Nephron progenitor cell (in vitro differentiated cells): Measurements from ENCODE around the gene KBTBD7.

Experiments
- DNase-seq: peaks from one replicate; pipeline ENCODE4 v3.0.0; 2021
- H3K27ac Mint-ChIP-seq: 2 replicates; pipeline ENCODE4 v1.8.0; 2021; ENCODE audit warnings: mild to moderate bottlenecking, moderate library complexity, mixed read lengths
- H3K27me3 Mint-ChIP-seq: 2 replicates; pipeline ENCODE4 v1.8.0; 2021; ENCODE audit warnings: mild to moderate bottlenecking, low read depth, mixed read lengths; ENCODE audit not compliant: poor library complexity
- H3K36me3 Mint-ChIP-seq: 2 replicates; pipeline ENCODE4 v1.8.0; 2021; ENCODE audit warnings: low read depth, mixed read lengths
- H3K4me1 Mint-ChIP-seq: 2 replicates; pipeline ENCODE4 v1.8.0; 2021; ENCODE audit warnings: mixed read lengths
- H3K4me3 Mint-ChIP-seq: 2 replicates; pipeline ENCODE4 v1.8.0; 2021; ENCODE audit warnings: mild to moderate bottlenecking, moderate library complexity, mixed read lengths
- H3K9me3 Mint-ChIP-seq: 2 replicates; pipeline ENCODE4 v1.8.0; 2021; ENCODE audit warnings: mild to moderate bottlenecking, moderate library complexity, mixed read lengths
- TF ChIP-seq, protein P1 (sequence below): fragments of 200-600 bp; sonication (generic); IDR thresholded peaks from 2 replicates; pipeline ENCODE4 v1.5.0; 2021; ENCODE audit warnings: antibody characterized with exemption

KBTBD7 gene

DNA sequence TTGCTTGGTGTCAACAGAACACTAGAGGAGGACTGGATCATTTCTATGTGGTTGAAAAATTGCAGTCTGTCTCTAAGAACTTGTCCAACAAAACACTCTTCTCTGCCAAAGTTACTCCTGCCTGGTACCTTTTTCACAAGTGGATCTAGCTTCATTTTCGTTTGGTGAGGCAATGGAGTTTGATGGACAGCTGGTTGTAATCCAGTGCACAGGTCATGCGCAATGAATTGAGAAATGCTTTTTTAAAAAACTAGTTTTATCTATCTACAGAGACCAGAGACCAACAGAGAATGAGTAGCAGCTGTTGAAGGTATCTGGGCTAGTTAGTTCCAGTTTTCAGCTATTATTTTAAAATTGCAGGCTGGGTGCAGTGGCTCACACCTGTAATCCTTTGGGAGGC lies 49.8 kb downstream of the KBTBD7 start:
- Mint-ChIP-seq H3K27ac (no peak overlapping the region), H3K27me3 (peaks cover 4% of the 10 kb centered on the region), H3K4me3 (no peak overlapping the region)

More for the DNA sequence above, 49.8 kb downstream of the KBTBD7 start:
- DNase-seq, result no peak
- TF ChIP-seq, protein P1, sequence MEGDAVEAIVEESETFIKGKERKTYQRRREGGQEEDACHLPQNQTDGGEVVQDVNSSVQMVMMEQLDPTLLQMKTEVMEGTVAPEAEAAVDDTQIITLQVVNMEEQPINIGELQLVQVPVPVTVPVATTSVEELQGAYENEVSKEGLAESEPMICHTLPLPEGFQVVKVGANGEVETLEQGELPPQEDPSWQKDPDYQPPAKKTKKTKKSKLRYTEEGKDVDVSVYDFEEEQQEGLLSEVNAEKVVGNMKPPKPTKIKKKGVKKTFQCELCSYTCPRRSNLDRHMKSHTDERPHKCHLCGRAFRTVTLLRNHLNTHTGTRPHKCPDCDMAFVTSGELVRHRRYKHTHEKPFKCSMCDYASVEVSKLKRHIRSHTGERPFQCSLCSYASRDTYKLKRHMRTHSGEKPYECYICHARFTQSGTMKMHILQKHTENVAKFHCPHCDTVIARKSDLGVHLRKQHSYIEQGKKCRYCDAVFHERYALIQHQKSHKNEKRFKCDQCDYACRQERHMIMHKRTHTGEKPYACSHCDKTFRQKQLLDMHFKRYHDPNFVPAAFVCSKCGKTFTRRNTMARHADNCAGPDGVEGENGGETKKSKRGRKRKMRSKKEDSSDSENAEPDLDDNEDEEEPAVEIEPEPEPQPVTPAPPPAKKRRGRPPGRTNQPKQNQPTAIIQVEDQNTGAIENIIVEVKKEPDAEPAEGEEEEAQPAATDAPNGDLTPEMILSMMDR, result no peak
- peaks cover 43% of the 10 kb centered on the region for H3K9me3 Mint-ChIP-seq
- no peaks in the 10 kb centered on the region for H3K4me1 Mint-ChIP-seq
- H3K36me3 Mint-ChIP-seq, result peaks cover 46% of the 10 kb centered on the region
